Right atrium auricular region (tissue), 2 donors: Measurements from ENCODE around the gene ORC1. TPM values are rescaled to one million over a fixed set of nuclear protein-coding genes. Genes with fewer than 3 reads are reported as not detected.

ENCODE experiments used
- DNase-seq: peaks from one replicate; pipeline ENCODE4 v3.0.0-alpha.2; 2019; ENCODE audit warnings: low spot score
- H3K27ac ChIP-seq, 2 donors: fragments of 200-600 bp; sonication (generic); 1 replicate in 1 of 2; 2 replicates in 1 of 2; pipeline ENCODE4 v1.5.1; 2016 to 2019
- H3K27me3 ChIP-seq, 2 donors: fragments of 200-600 bp; sonication (generic); one replicate each; pipeline versions ENCODE4 v1.5.1 to v1.6.0; 2017 to 2019
- H3K36me3 ChIP-seq: fragments of 200-600 bp; sonication (generic); one replicate; pipeline ENCODE4 v1.5.1; 2016
- H3K4me1 ChIP-seq, 2 donors: fragments of 200-600 bp; sonication (generic); one replicate each; pipeline versions ENCODE4 v1.5.1 to v1.6.0; 2017 to 2019
- H3K4me3 ChIP-seq, 2 donors: fragments of 200-600 bp; sonication (generic); 1 replicate in 1 of 2; 2 replicates in 1 of 2; pipeline ENCODE4 v1.5.1; 2017 to 2019; ENCODE audit warnings: mild to moderate bottlenecking in 1 of 2, moderate library complexity in 1 of 2
- H3K9me3 ChIP-seq, 2 donors: fragments of 200-600 bp; sonication (generic); one replicate each; pipeline ENCODE4 v1.5.1; 2019
- CTCF ChIP-seq, 2 donors: fragments of 200-600 bp; sonication (generic); IDR thresholded peaks; one replicate each; pipeline ENCODE4 v1.5.1; 2019; ENCODE audit warnings: antibody characterized with exemption in 2 of 2
- total RNA-seq, 2 donors: library from RNA; depleted of rRNA; stranded (reverse); fragments of >200 nt; gene quantifications; one replicate each; pipeline ENCODE4 v1.1.0, GENCODE V29; 2016

ORC1 gene
- total RNA-seq, 2 donors from 2014 or later = 0.28 TPM; not detected in 1

GRCh38 chr1:52404975-52405338, 734 bp upstream of the ORC1 start:
- peak overlapping the region; percentile 73 to 83 for H3K4me3 ChIP-seq
- DNase-seq = no peak
- TF ChIP-seq CTCF (IDR thresholded peaks at IDR 0.05) = no peak
- H3K27me3 ChIP-seq = no peaks in the 10 kb centered on the region
- H3K36me3 ChIP-seq = peaks cover 35% of the 10 kb centered on the region
- peak overlapping the region; percentile 86 to 87 for H3K27ac ChIP-seq
- H3K9me3 ChIP-seq = no peaks in the 10 kb centered on the region
- peaks cover 0 to 24% of the 10 kb centered on the region in 2 donors for H3K4me1 ChIP-seq

- H3K9me3 ChIP-seq = no peaks in the 10 kb centered on the region
- peak overlapping the region; percentile 86 to 87 for H3K27ac ChIP-seq
- no peak for DNase-seq
- no peaks in the 10 kb centered on the region for H3K27me3 ChIP-seq
- no peak for TF ChIP-seq CTCF (IDR thresholded peaks at IDR 0.05)
- H3K4me1 ChIP-seq = peaks cover 0 to 24% of the 10 kb centered on the region in 2 donors
- peaks cover 22% of the 10 kb centered on the region for H3K36me3 ChIP-seq
- H3K4me3 ChIP-seq = peak overlapping the region; percentile 73 to 83
These were observed 582 bp downstream of the ORC1 start for GRCh38 chr1:52403566-52404115.

- no peaks in the 10 kb centered on the region for H3K9me3 ChIP-seq
- H3K4me1 ChIP-seq = peaks cover 0 to 24% of the 10 kb centered on the region in 2 donors
- no peak for TF ChIP-seq CTCF (IDR thresholded peaks at IDR 0.05)
- H3K36me3 ChIP-seq = peaks cover 14% of the 10 kb centered on the region
- no peaks in the 10 kb centered on the region for H3K27me3 ChIP-seq
- DNase-seq = no peak
- no peak overlapping the region for H3K4me3 ChIP-seq
- no peak overlapping the region for H3K27ac ChIP-seq
These were observed 1.4 kb downstream of the ORC1 start for GRCh38 chr1:52402860-52403240.

GRCh38 chr1:52400131-52400530, 4.1 kb downstream of the ORC1 start:
- no peaks in the 10 kb centered on the region for H3K36me3 ChIP-seq
- H3K9me3 ChIP-seq = no peaks in the 10 kb centered on the region
- H3K27ac ChIP-seq = no peak overlapping the region
- DNase-seq = no peak
- TF ChIP-seq CTCF (IDR thresholded peaks at IDR 0.05) = no peak
- H3K4me3 ChIP-seq = no peak overlapping the region
- no peaks in the 10 kb centered on the region for H3K27me3 ChIP-seq
- H3K4me1 ChIP-seq = peaks cover 0 to 9% of the 10 kb centered on the region in 2 donors

- TF ChIP-seq CTCF (IDR thresholded peaks at IDR 0.05) = no peak
- no peak for DNase-seq
- no peaks in the 10 kb centered on the region for H3K9me3 ChIP-seq
- peaks cover 0 to 7% of the 10 kb centered on the region in 2 donors for H3K4me1 ChIP-seq
- H3K27ac ChIP-seq = no peak overlapping the region
- H3K27me3 ChIP-seq = no peaks in the 10 kb centered on the region
- no peaks in the 10 kb centered on the region for H3K36me3 ChIP-seq
- H3K4me3 ChIP-seq = no peak overlapping the region
These were observed 4.6 kb downstream of the ORC1 start for GRCh38 chr1:52399629-52400028.

GRCh38 chr1:52393174-52393573, 11.0 kb downstream of the ORC1 start:
- Histone ChIP-seq H3K36me3 (no peaks in the 10 kb centered on the region), H3K4me3 (no peak overlapping the region), H3K9me3 (no peaks in the 10 kb centered on the region), H3K27ac (no peak overlapping the region), H3K4me1 (no peaks in the 10 kb centered on the region), H3K27me3 (no peaks in the 10 kb centered on the region)
- TF ChIP-seq CTCF (IDR thresholded peaks at IDR 0.05) = no peak
- no peak for DNase-seq
